Endothelial cell of umbilical vein (primary cell): ENCODE data around the gene STX4. TPM values are rescaled to one million over a fixed set of nuclear protein-coding genes. Genes with fewer than 3 reads are reported as not detected.

Experiments
- BruUV-seq: library from RNA; stranded (reverse); fragments of 400-500 nt; replicated peaks from 2 replicates; lab custom pipeline; 2021; lab: Mats Ljungman, UMichigan
- CTCF ChIA-PET: fragments of 300-600, 350-600 bp; sonication (Branson Sonifier 250); formaldehyde crosslinking; loops from one replicate; lab custom pipeline; 2021; ENCODE audit warnings: antibody characterized with exemption, inconsistent platforms; lab: Charles Lee
- POLR2A ChIA-PET: fragments of 300-600, 350-600 bp; sonication (Branson Sonifier 250); formaldehyde crosslinking; loops from one replicate; lab custom pipeline; 2021; ENCODE audit warnings: antibody characterized with exemption, inconsistent platforms; lab: Charles Lee
- DNase-seq: peaks from one replicate; pipeline ENCODE4 v3.0.0-alpha.2; 2011; ENCODE audit warnings: low read depth, low spot score
- FAIRE-seq: peaks from 2 replicates; lab custom pipeline; 2011; peaks lifted over from hg19 to GRCh38; lab: Jason Lieb, UNC
- H2AFZ ChIP-seq: 2 replicates; pipeline ENCODE4 v1.6.0; 2012; ENCODE audit warnings: low read depth, low read length, control low read depth, inconsistent platforms
- H3K27ac ChIP-seq: 2 replicates; pipeline ENCODE4 v1.5.1; 2011; ENCODE audit warnings: low read depth, mild to moderate bottlenecking, control low read depth, low read length, moderate library complexity; ENCODE audit not compliant: insufficient read depth
- H3K27me3 ChIP-seq, 2 experiments: 2 replicates each; pipeline versions ENCODE4 v1.6.0 to v1.6.1; 2011; ENCODE audit warnings: low read length in 2 of 2, mixed read lengths in 1 of 2; ENCODE audit not compliant: control insufficient read depth in 2 of 2, insufficient read depth in 2 of 2
- H3K36me3 ChIP-seq, 2 experiments: 2 replicates in 1 of 2; 3 replicates in 1 of 2; pipeline ENCODE4 v1.5.1; 2011; ENCODE audit warnings: low read length in 2 of 2, mild to moderate bottlenecking in 1 of 2, moderate library complexity in 1 of 2; ENCODE audit not compliant: control insufficient read depth in 2 of 2, insufficient read depth in 2 of 2; ENCODE audit errors: extremely low read depth in 1 of 2
- H3K4me1 ChIP-seq: 3 replicates; pipeline ENCODE4 v1.5.1; 2011; ENCODE audit warnings: mild to moderate bottlenecking, low read length; ENCODE audit not compliant: control insufficient read depth, insufficient read depth; ENCODE audit errors: extremely low read depth
- H3K4me2 ChIP-seq: 2 replicates; pipeline ENCODE4 v1.6.1; 2011; ENCODE audit warnings: low read length, control low read depth, mixed read lengths; ENCODE audit not compliant: insufficient read depth
- H3K4me3 ChIP-seq, 3 experiments: fragments of 200-600 bp in 1 of 3; sonication (generic), shearing (Covaris generic) in 1 of 3; replicated peaks in 1 of 3; 2 replicates each; pipeline ENCODE4 v1.5.1; 2011 to 2016; ENCODE audit warnings: control low read depth in 3 of 3, low read length in 3 of 3, mild to moderate bottlenecking in 2 of 3, inconsistent platforms in 1 of 3, low read depth in 1 of 3, moderate library complexity in 1 of 3; ENCODE audit not compliant: insufficient read depth in 1 of 3
- H3K79me2 ChIP-seq: 2 replicates; pipeline ENCODE4 v1.6.0; 2012; ENCODE audit warnings: low read length, inconsistent platforms; ENCODE audit not compliant: control insufficient read depth, insufficient read depth
- H3K9ac ChIP-seq: replicated peaks from 2 replicates; pipeline ENCODE3; 2011; ENCODE audit warnings: low read length, control low read depth; ENCODE audit not compliant: insufficient read depth; ENCODE audit errors: extremely low read depth
- H3K9me1 ChIP-seq: replicated peaks from 3 replicates; pipeline ENCODE4 v1.6.0; 2011; ENCODE audit warnings: mild to moderate bottlenecking, low read length; ENCODE audit not compliant: control insufficient read depth, insufficient read depth; ENCODE audit errors: extremely low read depth
- H3K9me3 ChIP-seq: replicated peaks from 2 replicates; pipeline ENCODE4 v1.5.1; 2012; ENCODE audit warnings: low read length, inconsistent platforms; ENCODE audit not compliant: control insufficient read depth, insufficient read depth
- H4K20me1 ChIP-seq: replicated peaks from 2 replicates; pipeline ENCODE3; 2011; ENCODE audit warnings: mild to moderate bottlenecking, low read length; ENCODE audit not compliant: control insufficient read depth, insufficient read depth; ENCODE audit errors: extremely low read depth
- CTCF ChIP-seq, 2 donors: IDR thresholded peaks; 1 replicate in 1 of 2; 2 replicates in 1 of 2; pipeline ENCODE4 v1.5.1; 2011; ENCODE audit warnings: low read length in 2 of 2, mild to moderate bottlenecking in 2 of 2, moderate library complexity in 2 of 2, control low read depth in 1 of 2, inconsistent platforms in 1 of 2, low read depth in 1 of 2; ENCODE audit not compliant: insufficient read depth in 1 of 2; ENCODE audit errors: extremely low read depth in 1 of 2
- EZH2 ChIP-seq: IDR thresholded peaks from 2 replicates; pipeline ENCODE4 v1.6.1; 2012; ENCODE audit warnings: borderline replicate concordance, low read depth, mild to moderate bottlenecking, moderate library complexity, low read length, inconsistent platforms; ENCODE audit not compliant: severe bottlenecking
- FOS ChIP-seq: IDR thresholded peaks from 2 replicates; pipeline ENCODE4 v1.6.1; 2011; ENCODE audit warnings: mild to moderate bottlenecking, low read length, moderate library complexity, borderline replicate concordance; ENCODE audit not compliant: insufficient read depth
- GATA2 ChIP-seq: IDR thresholded peaks from 2 replicates; pipeline ENCODE4 v1.7.0; 2011; ENCODE audit warnings: low read depth, mild to moderate bottlenecking, moderate library complexity, mixed read lengths, low read length; ENCODE audit not compliant: insufficient read length, insufficient read depth
- JUN ChIP-seq: IDR thresholded peaks from 2 replicates; pipeline ENCODE4 v1.6.1; 2011; ENCODE audit warnings: borderline replicate concordance, low read depth; ENCODE audit not compliant: insufficient read length, insufficient read depth
- MAX ChIP-seq: IDR thresholded peaks from 2 replicates; pipeline ENCODE4 v1.6.1; 2011; ENCODE audit not compliant: insufficient read depth, insufficient read length
- MYC ChIP-seq: IDR thresholded peaks from one replicate; pipeline ENCODE4 v1.6.1; 2011; ENCODE audit warnings: mild to moderate bottlenecking, low read depth, low read length
- POLR2A ChIP-seq: IDR thresholded peaks from 2 replicates; pipeline ENCODE4 v1.6.1; 2012; ENCODE audit warnings: low read depth, mild to moderate bottlenecking, control low read depth, low read length
- POLR2AphosphoS5 ChIP-seq: IDR thresholded peaks from 2 replicates; pipeline ENCODE4 v1.6.1; 2012; ENCODE audit warnings: low read depth, mild to moderate bottlenecking, control low read depth, low read length, moderate library complexity; ENCODE audit not compliant: insufficient read depth
- dilution Hi-C: fragments of 300-500 bp; cut with MboI; formaldehyde crosslinking; loops from one replicate; pipeline ENCODE4 v1.15.0; 2019; ENCODE audit warnings: low sequenced_read_pairs; ENCODE audit not compliant: extremely low pct_ligation_motif_present
- intact Hi-C: fragments of 100-400 bp; cut with micrococcal nuclease; formaldehyde crosslinking; loops from one replicate; pipeline ENCODE4 v1.10.0; 2022
- polyA plus RNA-seq, 4 experiments: library from polyadenylated mRNA; depleted of rRNA in 3 of 4; stranded (reverse) in 3 of 4; unstranded in 1 of 4; fragments of >200 nt; gene quantifications; 2 replicates each; pipeline versions ENCODE4 v1.2.1 to v1.2.3, GENCODE V29; 2011 to 2012; ENCODE audit warnings: missing spikeins in 1 of 4
- total RNA-seq: library from RNA; stranded (reverse); gene quantifications from 2 replicates; pipeline ENCODE4 v1.2.3, GENCODE V29; 2021

STX4 gene
- total and polyA plus RNA-seq, 2 donors (not counting 3 experiments of a cell fraction or from before 2014, with no cell fraction given) = 49.5 to 65.2 TPM

DNA sequence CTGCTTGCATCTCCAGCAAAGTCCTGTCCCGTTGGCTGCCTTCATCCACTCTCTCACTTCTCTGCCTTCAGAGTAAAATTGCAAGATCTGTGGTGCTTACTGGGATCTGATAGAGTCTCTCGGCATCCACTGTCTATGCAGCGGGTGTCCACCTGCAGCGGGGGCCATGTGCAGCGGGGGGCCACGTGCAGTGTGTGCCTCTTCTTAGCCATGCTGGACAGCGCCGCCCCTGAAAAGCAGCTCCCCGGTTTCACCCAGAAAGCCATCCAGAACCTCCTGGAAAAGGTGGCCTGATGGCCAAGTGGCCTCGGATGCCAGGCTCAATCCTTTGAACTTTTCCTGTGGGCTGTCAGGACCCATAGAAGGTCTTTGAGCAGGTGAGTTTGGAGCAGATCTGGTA is 9.5 kb downstream of the STX4 start:
- H3K27me3 ChIP-seq = no peaks in the 10 kb centered on the region
- no TSS peak for BruUV-seq
- H3K36me3 ChIP-seq = peaks cover 0 to 25% of the 10 kb centered on the region in 2 experiments
- DNase-seq (no peak), FAIRE-seq (no peak)
- dilution Hi-C loops (no loop called here), intact Hi-C loops (no loop called here)
- H3K4me1 ChIP-seq = no peaks in the 10 kb centered on the region
- no peak overlapping the region for H3K4me2 ChIP-seq
- no peak overlapping the region for H3K27ac ChIP-seq
- H3K9ac ChIP-seq = no peak overlapping the region
- no peaks in the 10 kb centered on the region for H3K9me1 ChIP-seq
- CTCF ChIA-PET = interaction anchor here (0.8 kb wide), 1 partner anchor 58 kb away, joined by 4 read pairs; the partner anchor contains the start of gene HSD3B7
- no peaks in the 10 kb centered on the region for H3K9me3 ChIP-seq
- TF ChIP-seq EZH2 = no peak
- no peak for TF ChIP-seq POLR2A
- TF ChIP-seq POLR2AphosphoS5 = no peak
- no peak for TF ChIP-seq MYC
- no peak for TF ChIP-seq JUN
- TF ChIP-seq FOS = no peak
- no peak for TF ChIP-seq CTCF (IDR thresholded peaks at IDR 0.05; ENCODE audit: extremely low read depth in 1 of 2, insufficient read depth in 1 of 2, low read depth in 1 of 2, low read length in 2 of 2)
- TF ChIP-seq GATA2 = no peak
- no peak for TF ChIP-seq MAX
- H3K79me2 ChIP-seq = no peaks in the 10 kb centered on the region
- no peak overlapping the region for H3K4me3 ChIP-seq
- POLR2A ChIA-PET = interaction anchor here (0.6 kb wide), 1 partner anchor 28 kb away, joined by 3 read pairs; no protein-coding TSS in a partner anchor
- H2AFZ ChIP-seq = no peak overlapping the region
- H4K20me1 ChIP-seq = no peaks in the 10 kb centered on the region
